ENCODE data around the gene AGPAT3.

AGPAT3 gene

DNA sequence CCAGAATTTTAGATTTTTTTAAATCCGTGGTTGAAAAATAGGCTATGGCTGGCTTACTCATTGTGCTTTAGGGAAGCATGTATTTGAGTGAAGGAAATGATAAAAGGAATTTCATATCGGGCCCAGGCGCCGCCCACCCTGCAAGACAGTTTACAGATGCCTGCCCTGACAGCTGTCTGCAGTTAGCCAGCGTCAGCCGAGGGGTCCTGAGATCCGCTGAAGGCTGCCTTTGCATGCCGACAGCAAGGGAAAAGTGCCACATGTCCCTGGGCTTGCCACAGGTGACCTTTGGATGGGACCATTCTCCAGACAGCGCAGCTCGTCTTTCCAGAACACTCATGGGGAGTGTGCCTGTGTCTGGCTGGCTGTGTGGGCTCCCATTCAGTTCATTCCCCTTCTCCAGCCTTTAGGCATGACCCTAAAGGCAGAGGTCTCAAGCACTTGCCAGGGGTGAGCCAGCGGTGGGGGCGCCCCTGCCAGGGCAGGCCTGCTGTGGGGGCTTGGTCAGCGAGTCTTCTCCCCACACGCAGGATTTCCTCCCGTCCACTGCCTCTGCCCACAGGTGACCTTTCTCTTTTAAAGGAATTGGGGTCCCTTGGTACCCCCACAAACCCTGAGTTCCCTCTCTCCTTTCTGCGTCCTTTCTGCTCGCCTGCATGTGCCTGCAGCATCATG lies 101.0 kb downstream of the AGPAT3 start:
- no peaks in the 10 kb centered on the region for H3K9me3 ChIP-seq (ENCODE audit: control insufficient read depth, insufficient read depth, low read length)
- no peak overlapping the region for H3K9ac ChIP-seq (ENCODE audit: low read depth, low read length)
- H3K36me3 ChIP-seq (ENCODE audit: control insufficient read depth, insufficient read depth, low read length): peaks cover 2% of the 10 kb centered on the region
- no peak overlapping the region for H3K4me3 ChIP-seq (ENCODE audit: low read depth, low read length)
- H3K4me1 ChIP-seq (ENCODE audit: control insufficient read depth, insufficient read depth, low read length): no peaks in the 10 kb centered on the region
- H3K27me3 ChIP-seq (ENCODE audit: control insufficient read depth, insufficient read depth, low read length): no peaks in the 10 kb centered on the region

DNA sequence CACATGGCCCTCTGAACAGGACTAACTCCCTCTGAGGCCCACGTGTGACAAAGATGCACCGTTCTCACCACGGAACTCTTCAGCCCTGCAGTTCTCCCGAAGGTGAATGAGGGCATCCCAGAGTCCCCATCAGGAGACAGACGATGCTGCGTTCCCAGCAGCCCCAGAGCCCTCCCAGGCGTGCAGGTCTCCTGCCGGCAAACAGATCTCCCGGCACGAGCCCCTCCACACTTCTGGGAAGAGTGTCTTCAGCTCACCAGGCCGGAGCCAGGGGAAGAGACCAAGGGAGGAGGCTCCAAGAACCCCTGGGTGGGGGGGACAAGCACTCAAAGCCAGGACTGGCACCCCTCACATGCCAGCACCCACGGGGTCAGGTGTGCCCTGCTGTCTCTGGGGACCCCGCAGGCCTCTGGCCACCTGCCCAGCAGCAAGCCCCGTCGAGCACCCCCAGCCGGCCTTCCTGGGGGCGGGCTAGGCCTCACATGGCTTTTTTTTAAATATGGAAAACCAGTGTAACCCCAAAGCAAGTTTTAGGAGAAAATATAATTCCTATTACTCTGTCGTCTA lies 102.0 kb downstream of the AGPAT3 start:
- H3K27me3 ChIP-seq (ENCODE audit: control insufficient read depth, insufficient read depth, low read length): no peaks in the 10 kb centered on the region
- no peak overlapping the region for H3K9ac ChIP-seq (ENCODE audit: low read depth, low read length)
- H3K36me3 ChIP-seq (ENCODE audit: control insufficient read depth, insufficient read depth, low read length): peaks cover 2% of the 10 kb centered on the region

GRCh38 chr21:43967981-43968380 lies 103.0 kb downstream of the AGPAT3 start:
- Histone ChIP-seq H3K36me3 (ENCODE audit: control insufficient read depth, insufficient read depth, low read length) (peaks cover 2% of the 10 kb centered on the region), H3K4me3 (ENCODE audit: low read depth, low read length) (no peak overlapping the region), H3K4me1 (ENCODE audit: control insufficient read depth, insufficient read depth, low read length) (no peaks in the 10 kb centered on the region), H3K9me3 (ENCODE audit: control insufficient read depth, insufficient read depth, low read length) (no peaks in the 10 kb centered on the region), H3K9ac (ENCODE audit: low read depth, low read length) (no peak overlapping the region), H3K27me3 (ENCODE audit: control insufficient read depth, insufficient read depth, low read length) (no peaks in the 10 kb centered on the region)

More for the DNA sequence above, 102.0 kb downstream of the AGPAT3 start:
- no peaks in the 10 kb centered on the region for H3K9me3 ChIP-seq (ENCODE audit: control insufficient read depth, insufficient read depth, low read length)
- no peak overlapping the region for H3K4me3 ChIP-seq (ENCODE audit: low read depth, low read length)
- no peaks in the 10 kb centered on the region for H3K4me1 ChIP-seq (ENCODE audit: control insufficient read depth, insufficient read depth, low read length)

GRCh38 chr21:43968410-43969114 lies 103.5 kb downstream of the AGPAT3 start:
- Histone ChIP-seq H3K9me3 (ENCODE audit: control insufficient read depth, insufficient read depth, low read length) (no peaks in the 10 kb centered on the region), H3K27me3 (ENCODE audit: control insufficient read depth, insufficient read depth, low read length) (no peaks in the 10 kb centered on the region), H3K9ac (ENCODE audit: low read depth, low read length) (no peak overlapping the region), H3K4me3 (ENCODE audit: low read depth, low read length) (no peak overlapping the region), H3K4me1 (ENCODE audit: control insufficient read depth, insufficient read depth, low read length) (no peaks in the 10 kb centered on the region), H3K36me3 (ENCODE audit: control insufficient read depth, insufficient read depth, low read length) (peaks cover 2% of the 10 kb centered on the region)

GRCh38 chr21:43969115-43969444 lies 104.1 kb downstream of the AGPAT3 start:
- Histone ChIP-seq H3K9ac (ENCODE audit: low read depth, low read length) (no peak overlapping the region), H3K9me3 (ENCODE audit: control insufficient read depth, insufficient read depth, low read length) (no peaks in the 10 kb centered on the region), H3K4me3 (ENCODE audit: low read depth, low read length) (no peak overlapping the region), H3K36me3 (ENCODE audit: control insufficient read depth, insufficient read depth, low read length) (peaks cover 2% of the 10 kb centered on the region), H3K4me1 (ENCODE audit: control insufficient read depth, insufficient read depth, low read length) (no peaks in the 10 kb centered on the region), H3K27me3 (ENCODE audit: control insufficient read depth, insufficient read depth, low read length) (no peaks in the 10 kb centered on the region)

- Histone ChIP-seq H3K4me1 (ENCODE audit: control insufficient read depth, insufficient read depth, low read length) (no peaks in the 10 kb centered on the region), H3K9ac (ENCODE audit: low read depth, low read length) (no peak overlapping the region), H3K27me3 (ENCODE audit: control insufficient read depth, insufficient read depth, low read length) (no peaks in the 10 kb centered on the region), H3K9me3 (ENCODE audit: control insufficient read depth, insufficient read depth, low read length) (no peaks in the 10 kb centered on the region), H3K4me3 (ENCODE audit: low read depth, low read length) (no peak overlapping the region), H3K36me3 (ENCODE audit: control insufficient read depth, insufficient read depth, low read length) (peaks cover 2% of the 10 kb centered on the region)
Measured at GRCh38 chr21:43970551-43970950, 105.5 kb downstream of the AGPAT3 start.

DNA sequence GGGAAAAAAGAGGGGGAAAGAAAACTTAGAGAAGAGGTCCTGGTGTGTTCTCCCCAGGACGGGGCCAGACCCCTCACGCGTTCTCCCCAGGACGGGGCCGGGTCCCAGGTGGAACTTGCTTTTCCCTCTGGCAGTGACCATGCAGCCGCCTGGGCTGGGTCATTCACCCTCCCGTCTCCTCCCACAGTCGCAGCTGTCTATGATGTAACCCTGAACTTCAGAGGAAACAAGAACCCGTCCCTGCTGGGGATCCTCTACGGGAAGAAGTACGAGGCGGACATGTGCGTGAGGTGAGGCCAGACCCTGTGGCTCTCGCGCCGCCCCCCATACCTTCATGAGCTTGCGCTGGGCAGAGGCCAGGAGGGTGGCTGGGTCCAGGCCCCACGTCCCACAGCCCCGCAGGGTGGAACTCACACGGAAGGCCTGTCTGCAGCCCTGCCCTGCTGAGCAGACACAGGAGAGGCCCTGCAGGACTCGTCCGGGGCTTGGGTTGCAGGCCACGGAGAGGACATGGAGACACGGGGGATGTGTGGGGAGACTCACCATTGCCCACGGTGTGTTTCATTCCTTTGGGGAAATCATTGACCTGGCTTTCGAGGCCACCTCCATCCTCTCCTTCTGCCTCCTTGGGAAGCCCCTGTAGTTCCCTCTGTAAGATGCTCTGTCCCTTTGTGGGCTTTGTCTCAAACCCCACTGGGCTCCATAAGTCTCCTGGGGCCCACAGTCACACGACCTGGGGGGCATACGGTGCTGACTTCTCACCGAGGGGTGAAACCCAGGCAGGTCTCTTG lies 106.4 kb downstream of the AGPAT3 start:
- no peak overlapping the region for H3K4me3 ChIP-seq (ENCODE audit: low read depth, low read length)
- no peaks in the 10 kb centered on the region for H3K27me3 ChIP-seq (ENCODE audit: control insufficient read depth, insufficient read depth, low read length)
- peaks cover 2% of the 10 kb centered on the region for H3K36me3 ChIP-seq (ENCODE audit: control insufficient read depth, insufficient read depth, low read length)
- H3K9ac ChIP-seq (ENCODE audit: low read depth, low read length): no peak overlapping the region
- H3K4me1 ChIP-seq (ENCODE audit: control insufficient read depth, insufficient read depth, low read length): no peaks in the 10 kb centered on the region
- no peaks in the 10 kb centered on the region for H3K9me3 ChIP-seq (ENCODE audit: control insufficient read depth, insufficient read depth, low read length)

DNA sequence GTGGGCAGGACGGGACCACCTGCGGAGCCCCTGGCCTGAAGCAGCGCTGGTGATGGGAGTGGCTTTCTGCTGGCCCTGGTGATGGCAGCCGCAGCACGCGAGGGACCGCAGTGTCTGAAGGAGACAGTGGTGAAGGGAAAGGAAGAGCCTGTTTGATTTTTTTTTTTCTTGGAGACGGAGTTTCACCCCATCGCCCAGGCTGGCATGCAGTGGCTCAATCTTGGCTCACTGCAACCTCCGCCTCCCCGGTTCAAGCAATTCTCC lies 106.9 kb downstream of the AGPAT3 start:
- no peaks in the 10 kb centered on the region for H3K9me3 ChIP-seq (ENCODE audit: control insufficient read depth, insufficient read depth, low read length)
- no peak overlapping the region for H3K4me3 ChIP-seq (ENCODE audit: low read depth, low read length)
- no peaks in the 10 kb centered on the region for H3K27me3 ChIP-seq (ENCODE audit: control insufficient read depth, insufficient read depth, low read length)
- peaks cover 2% of the 10 kb centered on the region for H3K36me3 ChIP-seq (ENCODE audit: control insufficient read depth, insufficient read depth, low read length)
- no peak overlapping the region for H3K9ac ChIP-seq (ENCODE audit: low read depth, low read length)
- H3K4me1 ChIP-seq (ENCODE audit: control insufficient read depth, insufficient read depth, low read length): no peaks in the 10 kb centered on the region

DNA sequence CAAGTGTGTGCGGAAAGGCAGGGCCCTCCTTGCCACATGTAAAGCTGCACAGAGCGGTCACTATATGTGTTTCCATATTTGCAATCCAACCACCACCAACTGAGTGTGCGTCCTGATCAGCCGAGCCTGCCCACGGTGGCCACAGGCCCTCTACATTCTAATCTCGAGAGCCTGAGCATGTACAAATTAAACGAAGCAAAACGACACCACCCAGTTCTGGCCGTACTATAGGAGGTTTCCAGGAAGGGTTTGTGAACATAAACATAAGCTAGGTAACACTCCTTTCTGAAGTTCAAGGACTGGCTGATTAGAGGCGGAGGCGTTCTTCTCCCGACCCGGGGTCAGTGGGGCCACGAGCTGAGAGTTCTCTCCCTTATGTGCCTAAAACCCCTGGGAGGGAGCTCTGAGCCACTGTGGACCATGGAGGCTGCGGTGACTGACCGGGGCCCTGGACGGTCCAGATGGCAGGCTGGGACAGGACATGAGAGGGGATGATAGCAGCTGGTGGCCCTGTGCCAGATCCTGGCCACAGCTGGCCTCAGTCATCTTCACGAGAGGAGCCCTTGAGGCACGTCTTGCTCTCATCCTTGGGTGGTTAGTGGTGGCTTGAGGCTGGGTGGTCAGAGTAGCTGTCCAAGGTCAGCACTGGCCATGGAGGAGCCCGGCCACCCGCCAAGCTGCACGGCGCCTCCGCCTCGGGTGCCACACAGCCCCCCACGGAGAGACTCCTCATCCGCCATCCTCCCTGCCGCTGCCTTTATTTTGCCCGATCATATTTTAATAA lies 108.0 kb downstream of the AGPAT3 start:
- Histone ChIP-seq H3K9ac (ENCODE audit: low read depth, low read length) (no peak overlapping the region), H3K4me1 (ENCODE audit: control insufficient read depth, insufficient read depth, low read length) (no peaks in the 10 kb centered on the region), H3K4me3 (ENCODE audit: low read depth, low read length) (no peak overlapping the region), H3K9me3 (ENCODE audit: control insufficient read depth, insufficient read depth, low read length) (no peaks in the 10 kb centered on the region), H3K36me3 (ENCODE audit: control insufficient read depth, insufficient read depth, low read length) (peaks cover 2% of the 10 kb centered on the region), H3K27me3 (ENCODE audit: control insufficient read depth, insufficient read depth, low read length) (no peaks in the 10 kb centered on the region)

- Histone ChIP-seq H3K36me3 (ENCODE audit: control insufficient read depth, insufficient read depth, low read length) (peaks cover 2% of the 10 kb centered on the region), H3K4me3 (ENCODE audit: low read depth, low read length) (no peak overlapping the region), H3K27me3 (ENCODE audit: control insufficient read depth, insufficient read depth, low read length) (no peaks in the 10 kb centered on the region), H3K9me3 (ENCODE audit: control insufficient read depth, insufficient read depth, low read length) (no peaks in the 10 kb centered on the region), H3K4me1 (ENCODE audit: control insufficient read depth, insufficient read depth, low read length) (no peaks in the 10 kb centered on the region), H3K9ac (ENCODE audit: low read depth, low read length) (no peak overlapping the region)
Measured at GRCh38 chr21:43973634-43973955, 108.6 kb downstream of the AGPAT3 start.

DNA sequence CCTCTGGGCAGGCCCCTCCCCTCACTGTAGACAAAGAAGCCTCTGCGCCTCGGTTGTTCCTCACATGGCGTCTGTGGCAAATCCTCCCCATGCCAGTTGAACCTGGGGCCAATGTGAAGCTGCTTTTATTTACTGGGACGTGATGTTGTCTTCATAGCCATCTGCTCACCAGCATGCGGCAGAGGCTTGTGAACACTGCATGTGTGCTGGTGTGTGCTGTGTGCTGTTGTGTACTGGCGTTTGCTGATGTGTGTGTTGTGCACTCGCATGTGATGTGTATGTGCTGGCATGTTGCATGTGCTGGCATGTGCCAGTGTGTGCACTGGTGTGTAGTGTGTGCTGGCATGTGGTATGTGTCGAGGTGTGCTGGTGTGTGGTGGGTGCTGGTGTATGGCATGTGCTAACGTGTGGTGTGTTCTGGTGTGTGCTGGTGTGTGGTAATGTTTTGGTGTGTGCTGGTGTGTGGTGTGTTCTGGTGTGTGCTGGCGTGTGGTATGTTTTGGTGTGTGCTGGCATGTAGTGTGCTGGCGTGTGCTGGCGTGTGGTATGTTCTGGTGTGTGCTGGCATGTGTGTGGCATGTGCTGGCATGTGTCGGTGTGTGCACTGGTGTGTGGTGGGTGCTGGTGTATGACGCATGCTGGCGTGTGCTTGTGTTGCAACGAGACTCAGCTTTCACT lies 109.9 kb downstream of the AGPAT3 start:
- Histone ChIP-seq H3K9ac (ENCODE audit: low read depth, low read length) (no peak overlapping the region), H3K9me3 (ENCODE audit: control insufficient read depth, insufficient read depth, low read length) (no peaks in the 10 kb centered on the region), H3K4me3 (ENCODE audit: low read depth, low read length) (no peak overlapping the region), H3K4me1 (ENCODE audit: control insufficient read depth, insufficient read depth, low read length) (no peaks in the 10 kb centered on the region), H3K27me3 (ENCODE audit: control insufficient read depth, insufficient read depth, low read length) (no peaks in the 10 kb centered on the region), H3K36me3 (ENCODE audit: control insufficient read depth, insufficient read depth, low read length) (peaks cover 2% of the 10 kb centered on the region)

Data from iPS-15b (cell line).